ENCODE results near the gene TSGA10. TPM values are rescaled to one million over a fixed set of nuclear protein-coding genes. Genes with fewer than 3 reads are reported as not detected.
"Not testable (repeated sequence)": the region's sequence is repeated elsewhere in the genome, so short reads cannot be mapped to it uniquely, and the experiment has no call there.

The TSGA10 gene
- total RNA-seq, 2 donors from 2014 or later = 5.2 to 8.0 TPM

- Mint-ChIP-seq H3K27ac (no peak overlapping the region), H3K9me3 (no peaks in the 10 kb centered on the region), H3K36me3 (peaks cover 6 to 19% of the 10 kb centered on the region in 2 donors)
- ATAC-seq (no peak), DNase-seq (ENCODE audit: low spot score in 2 of 2) (no peak)
Observed at GRCh38 chr2:99169534-99169933, 14.8 kb upstream of the TSGA10 start.

- Mint-ChIP-seq H3K36me3 (peaks cover 6 to 19% of the 10 kb centered on the region in 2 donors), H3K9me3 (no peaks in the 10 kb centered on the region), H3K27ac (peak overlapping the region in 1 of 2 donors; percentile 32)
- DNase-seq (ENCODE audit: low spot score in 2 of 2) (no peak), ATAC-seq (no peak)
Observed at GRCh38 chr2:99166218-99166617, 11.5 kb upstream of the TSGA10 start.

- DNase-seq (ENCODE audit: low spot score in 2 of 2) (no peak), ATAC-seq (no peak)
- Mint-ChIP-seq H3K36me3 (peaks cover 10 to 15% of the 10 kb centered on the region in 2 donors), H3K27ac (peak overlapping the region; percentile 1 to 68), H3K9me3 (no peaks in the 10 kb centered on the region)
Observed at GRCh38 chr2:99159594-99159993, 4.9 kb upstream of the TSGA10 start.

- Mint-ChIP-seq H3K36me3 (peaks cover 13 to 19% of the 10 kb centered on the region in 2 donors), H3K9me3 (no peaks in the 10 kb centered on the region), H3K27ac (peak overlapping the region in 1 of 2 donors; percentile 68)
- ATAC-seq (no peak), DNase-seq (ENCODE audit: low spot score in 2 of 2) (no peak)
Observed at GRCh38 chr2:99158599-99158998, 3.9 kb upstream of the TSGA10 start.

GRCh38 chr2:99156891-99157290 is 2.1 kb upstream of the TSGA10 start:
- DNase-seq (ENCODE audit: low spot score in 2 of 2) = no peak
- no peak for ATAC-seq
- H3K36me3 Mint-ChIP-seq = peaks cover 13 to 19% of the 10 kb centered on the region in 2 donors
- peak overlapping the region in 1 of 2 donors; percentile 0 for H3K27ac Mint-ChIP-seq
- H3K9me3 Mint-ChIP-seq = no peaks in the 10 kb centered on the region

- Mint-ChIP-seq H3K9me3 (no peaks in the 10 kb centered on the region), H3K36me3 (peaks cover 13 to 15% of the 10 kb centered on the region in 2 donors), H3K27ac (peak overlapping the region in 1 of 2 donors; percentile 98)
- no peak for ATAC-seq
- no peak for DNase-seq (ENCODE audit: low spot score in 2 of 2)
Observed at GRCh38 chr2:99153921-99154604, 679 bp downstream of the TSGA10 start.

- H3K36me3 Mint-ChIP-seq = peaks cover 13 to 15% of the 10 kb centered on the region in 2 donors
- ATAC-seq (no peak), DNase-seq (ENCODE audit: low spot score in 2 of 2) (no peak)
- no peaks in the 10 kb centered on the region for H3K9me3 Mint-ChIP-seq
- no peak overlapping the region for H3K27ac Mint-ChIP-seq
Observed at GRCh38 chr2:99152199-99152895, 2.4 kb downstream of the TSGA10 start.

- DNase-seq (ENCODE audit: low spot score in 2 of 2) (no peak), ATAC-seq (no peak)
- Mint-ChIP-seq H3K27ac (no peak overlapping the region), H3K9me3 (no peaks in the 10 kb centered on the region), H3K36me3 (peaks cover 13 to 15% of the 10 kb centered on the region in 2 donors)
Observed at GRCh38 chr2:99150706-99151105, 4.0 kb downstream of the TSGA10 start.

GRCh38 chr2:99141110-99142108 is 13.3 kb downstream of the TSGA10 start, which contains the start of gene C2orf15:
TSS of gene C2orf15 (plus strand) at chr2:99141707. CDS start at chr2:99150559, 8,852 bp downstream.
- ATAC-seq (peak; percentile 93 to 94), DNase-seq (ENCODE audit: low spot score in 2 of 2) (peak; percentile 97 to 98)
- peak within 1 kb of the TSS; percentile 89 to 95 for H3K27ac Mint-ChIP-seq
- H3K36me3 Mint-ChIP-seq = peaks cover 0 to 14% of the 10 kb centered on the region in 2 donors
- H3K9me3 Mint-ChIP-seq = peaks cover 0 to 6% of the 10 kb centered on the region in 2 donors

GRCh38 chr2:99140860-99141109 is 14.0 kb downstream of the TSGA10 start:
- DNase-seq (ENCODE audit: low spot score in 2 of 2) (no peak), ATAC-seq (peak; percentile 40 to 45)
- peaks cover 0 to 6% of the 10 kb centered on the region in 2 donors for H3K9me3 Mint-ChIP-seq
- H3K36me3 Mint-ChIP-seq = peaks cover 0 to 14% of the 10 kb centered on the region in 2 donors
- peak overlapping the region; percentile 80 to 89 for H3K27ac Mint-ChIP-seq

GRCh38 chr2:99140056-99140859 is 14.5 kb downstream of the TSGA10 start:
- ATAC-seq = no peak

GRCh38 chr2:99139003-99139402 is 15.7 kb downstream of the TSGA10 start:
- DNase-seq (ENCODE audit: low spot score in 2 of 2) = no peak
- Mint-ChIP-seq H3K9me3 (peaks cover 8 to 13% of the 10 kb centered on the region in 2 donors), H3K27ac (no peak overlapping the region), H3K36me3 (peaks cover 9 to 23% of the 10 kb centered on the region in 2 donors)
- no peak for ATAC-seq

More at GRCh38 chr2:99140056-99140859, 14.5 kb downstream of the TSGA10 start:
- no peak for DNase-seq (ENCODE audit: low spot score in 2 of 2)
- Mint-ChIP-seq H3K27ac (peak overlapping the region; percentile 80 to 89), H3K36me3 (peaks cover 0 to 14% of the 10 kb centered on the region in 2 donors), H3K9me3 (peaks cover 0 to 6% of the 10 kb centered on the region in 2 donors)

GRCh38 chr2:99135044-99135556 is 19.6 kb downstream of the TSGA10 start:
- not testable (repeated sequence) for H3K27ac Mint-ChIP-seq; ATAC-seq; DNase-seq (ENCODE audit: low spot score in 2 of 2)
- H3K9me3 Mint-ChIP-seq = peaks cover 34 to 41% of the 10 kb centered on the region in 2 donors
- peaks cover 38 to 56% of the 10 kb centered on the region in 2 donors for H3K36me3 Mint-ChIP-seq

- Mint-ChIP-seq H3K9me3 (peaks cover 50 to 57% of the 10 kb centered on the region in 2 donors), H3K36me3 (peaks cover 58 to 67% of the 10 kb centered on the region in 2 donors), H3K27ac (no peak overlapping the region)
- ATAC-seq (no peak), DNase-seq (ENCODE audit: low spot score in 2 of 2) (no peak)
Observed at GRCh38 chr2:99127981-99128380, 26.8 kb downstream of the TSGA10 start.

- H3K9me3 Mint-ChIP-seq = no peaks in the 10 kb centered on the region
- no peaks in the 10 kb centered on the region for H3K36me3 Mint-ChIP-seq
- H3K27ac Mint-ChIP-seq = no peak overlapping the region
- ATAC-seq (no peak), DNase-seq (ENCODE audit: low spot score in 2 of 2) (no peak)
Observed at GRCh38 chr2:99112617-99113016, 42.1 kb downstream of the TSGA10 start.

- DNase-seq (ENCODE audit: low spot score in 2 of 2) (no peak), ATAC-seq (no peak)
- no peaks in the 10 kb centered on the region for H3K36me3 Mint-ChIP-seq
- H3K9me3 Mint-ChIP-seq = no peaks in the 10 kb centered on the region
- no peak overlapping the region for H3K27ac Mint-ChIP-seq
Observed at GRCh38 chr2:99111945-99112344, 42.8 kb downstream of the TSGA10 start.

All from activated naive CD4-positive, alpha-beta T cell treated with anti-CD3 and anti-CD28 coated beads, Interleukin-2, amount 50 U/mL, for 72 hours (primary cell).